ENCODE data around the gene VPS29.

VPS29 gene

GRCh38 chr12:110444455-110444854, 57.5 kb downstream of the VPS29 start:
- no peak for DNase-seq (ENCODE audit: low read depth)

Data from fibroblast of gingiva (primary cell).